Mucosa of rectum (tissue), 2 donors: ENCODE data around the gene ADAM15.

Experiments
- H3K27ac ChIP-seq, 2 donors: one replicate each; pipeline ENCODE4 v1.7.0; 2013; ENCODE audit warnings: inconsistent platforms in 2 of 2, low read depth in 2 of 2, low read length in 2 of 2
- H3K27me3 ChIP-seq, 2 donors: one replicate each; pipeline ENCODE4 v1.7.0; 2013; ENCODE audit warnings: low read length in 2 of 2; ENCODE audit not compliant: control insufficient read depth in 2 of 2, insufficient read depth in 2 of 2
- H3K36me3 ChIP-seq, 2 donors: one replicate each; pipeline ENCODE4 v1.7.0; 2013; ENCODE audit warnings: low read length in 2 of 2; ENCODE audit not compliant: control insufficient read depth in 2 of 2, insufficient read depth in 2 of 2
- H3K4me1 ChIP-seq, 2 donors: one replicate each; pipeline ENCODE4 v1.7.0; 2013; ENCODE audit warnings: low read length in 2 of 2, mild to moderate bottlenecking in 1 of 2; ENCODE audit not compliant: control insufficient read depth in 2 of 2, insufficient read depth in 2 of 2
- H3K4me3 ChIP-seq, 2 donors: one replicate each; pipeline ENCODE4 v1.7.0; 2013; ENCODE audit warnings: low read length in 2 of 2
- H3K9ac ChIP-seq, 2 donors: one replicate each; pipeline ENCODE4 v1.7.0; 2013; ENCODE audit warnings: low read length in 2 of 2, low read depth in 1 of 2, mild to moderate bottlenecking in 1 of 2
- H3K9me3 ChIP-seq, 2 donors: one replicate each; pipeline ENCODE4 v1.7.0; 2013; ENCODE audit warnings: low read length in 2 of 2; ENCODE audit not compliant: control insufficient read depth in 2 of 2
- donor health status: healthy.
- donor health status: Normal muscosa, but diverticular disease.

The ADAM15 gene

GRCh38 chr1:155017946-155018316, 33.2 kb upstream of the ADAM15 start:
- no peaks in the 10 kb centered on the region for H3K9me3 ChIP-seq
- H3K4me3 ChIP-seq: peak overlapping the region; percentile 36 to 59
- H3K36me3 ChIP-seq: peaks cover 32 to 41% of the 10 kb centered on the region in 2 donors
- H3K4me1 ChIP-seq: peaks cover 31 to 37% of the 10 kb centered on the region in 2 donors
- H3K27ac ChIP-seq: peak overlapping the region; percentile 92 to 93
- peak overlapping the region; percentile 52 to 74 for H3K9ac ChIP-seq
- no peaks in the 10 kb centered on the region for H3K27me3 ChIP-seq

DNA sequence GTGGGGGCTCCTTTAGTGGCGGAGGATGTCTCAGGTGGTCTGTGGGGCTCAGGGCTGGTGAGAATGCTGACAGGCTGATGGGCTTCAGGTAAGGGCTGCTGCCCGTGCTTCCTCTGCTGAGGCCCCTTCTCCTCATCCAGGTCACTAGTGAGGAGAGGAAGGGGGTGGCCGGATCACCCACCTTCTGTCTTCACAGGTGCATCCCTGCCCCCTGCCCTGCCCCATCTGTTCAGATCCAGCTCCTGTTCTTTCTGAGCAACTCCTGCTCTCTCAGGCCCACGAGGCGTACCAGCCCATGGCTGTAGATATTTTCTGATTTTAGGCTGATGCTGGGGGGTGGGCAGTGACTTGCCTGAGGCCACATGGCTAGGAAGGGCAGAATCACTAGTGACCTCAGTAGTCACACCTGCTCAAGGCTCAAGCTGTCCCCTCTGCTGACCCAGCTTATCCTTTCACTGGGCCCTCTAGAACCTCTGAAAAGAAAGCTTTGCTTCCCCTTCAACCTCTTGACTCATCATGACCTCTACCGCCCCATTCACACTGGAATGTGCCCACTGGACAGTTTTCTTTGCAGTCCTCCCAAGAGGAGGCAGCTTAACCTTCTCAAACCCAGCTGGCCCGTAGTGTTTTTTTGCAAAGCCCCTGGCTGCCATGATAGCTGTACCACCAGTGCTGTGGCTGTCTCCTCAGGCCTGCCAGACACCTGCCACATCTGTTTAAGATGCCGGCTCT, 32.3 kb upstream of the ADAM15 start:
- no peaks in the 10 kb centered on the region for H3K9me3 ChIP-seq
- H3K9ac ChIP-seq: peak overlapping the region in 1 of 2 donors; percentile 32
- no peak overlapping the region for H3K4me3 ChIP-seq
- H3K27ac ChIP-seq: no peak overlapping the region
- H3K4me1 ChIP-seq: peaks cover 24 to 32% of the 10 kb centered on the region in 2 donors
- H3K36me3 ChIP-seq: peaks cover 28 to 40% of the 10 kb centered on the region in 2 donors
- no peaks in the 10 kb centered on the region for H3K27me3 ChIP-seq

- no peak overlapping the region for H3K9ac ChIP-seq
- H3K4me3 ChIP-seq: no peak overlapping the region
- no peak overlapping the region for H3K27ac ChIP-seq
- no peaks in the 10 kb centered on the region for H3K9me3 ChIP-seq
- peaks cover 20 to 29% of the 10 kb centered on the region in 2 donors for H3K4me1 ChIP-seq
- H3K36me3 ChIP-seq: peaks cover 19 to 31% of the 10 kb centered on the region in 2 donors
- H3K27me3 ChIP-seq: no peaks in the 10 kb centered on the region
Observed at GRCh38 chr1:155019377-155020245, 31.5 kb upstream of the ADAM15 start.

DNA sequence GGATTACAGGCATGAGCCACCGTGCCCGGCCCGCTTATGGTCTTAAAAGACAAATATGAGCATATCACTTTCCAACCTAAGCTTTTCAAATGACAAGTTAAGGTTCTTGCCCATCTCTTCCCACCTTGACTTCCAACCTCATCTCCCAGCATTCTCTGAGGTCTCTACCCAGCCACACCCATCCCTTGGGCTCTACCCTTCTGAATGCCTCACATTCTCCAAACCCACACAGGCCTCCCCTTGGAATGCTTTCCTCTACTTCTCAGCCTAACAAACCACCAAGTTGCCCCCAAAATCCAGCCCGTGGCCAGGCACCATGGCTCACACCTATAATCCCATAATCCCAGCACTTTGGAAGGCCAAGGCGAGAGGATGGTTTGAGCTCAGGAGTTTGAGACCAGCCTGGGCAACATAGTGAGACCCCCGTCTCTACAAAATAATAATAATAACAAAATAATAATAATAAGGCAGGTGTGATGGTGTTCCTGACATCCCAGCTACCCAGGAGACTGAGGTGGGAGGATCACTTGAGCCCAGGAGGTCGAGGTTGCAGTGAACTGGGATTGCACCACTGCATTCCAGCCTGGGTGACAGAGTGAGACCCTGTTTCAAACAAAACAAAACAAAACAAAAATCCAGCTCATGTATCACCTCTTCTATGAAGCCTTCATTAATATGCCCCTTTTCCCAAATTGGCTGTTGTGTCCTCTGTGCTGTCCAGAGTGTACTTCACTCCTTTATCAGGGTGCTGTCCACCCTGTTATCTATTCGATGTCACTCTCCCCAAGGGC, 28.8 kb upstream of the ADAM15 start:
- H3K9me3 ChIP-seq: no peaks in the 10 kb centered on the region
- no peak overlapping the region for H3K27ac ChIP-seq
- H3K9ac ChIP-seq: no peak overlapping the region
- H3K27me3 ChIP-seq: no peaks in the 10 kb centered on the region
- peaks cover 0 to 11% of the 10 kb centered on the region in 2 donors for H3K36me3 ChIP-seq
- no peak overlapping the region for H3K4me3 ChIP-seq
- H3K4me1 ChIP-seq: peaks cover 7 to 11% of the 10 kb centered on the region in 2 donors

GRCh38 chr1:155022927-155023236, 28.2 kb upstream of the ADAM15 start:
- Histone ChIP-seq H3K4me3 (no peak overlapping the region), H3K27ac (no peak overlapping the region), H3K9me3 (no peaks in the 10 kb centered on the region), H3K27me3 (no peaks in the 10 kb centered on the region), H3K4me1 (peaks cover 3 to 6% of the 10 kb centered on the region in 2 donors), H3K36me3 (peaks cover 0 to 11% of the 10 kb centered on the region in 2 donors), H3K9ac (no peak overlapping the region)

GRCh38 chr1:155023627-155024026, 27.5 kb upstream of the ADAM15 start:
- H3K4me1 ChIP-seq: peaks cover 0 to 3% of the 10 kb centered on the region in 2 donors
- H3K9me3 ChIP-seq: no peaks in the 10 kb centered on the region
- no peak overlapping the region for H3K4me3 ChIP-seq
- peaks cover 0 to 8% of the 10 kb centered on the region in 2 donors for H3K36me3 ChIP-seq
- no peaks in the 10 kb centered on the region for H3K27me3 ChIP-seq
- H3K9ac ChIP-seq: no peak overlapping the region
- H3K27ac ChIP-seq: no peak overlapping the region

- Histone ChIP-seq H3K9ac (no peak overlapping the region), H3K4me1 (peaks cover 0 to 3% of the 10 kb centered on the region in 2 donors), H3K27me3 (no peaks in the 10 kb centered on the region), H3K36me3 (peaks cover 0 to 2% of the 10 kb centered on the region in 2 donors), H3K9me3 (no peaks in the 10 kb centered on the region), H3K27ac (no peak overlapping the region), H3K4me3 (no peak overlapping the region)
Observed at GRCh38 chr1:155024315-155024714, 26.8 kb upstream of the ADAM15 start.

DNA sequence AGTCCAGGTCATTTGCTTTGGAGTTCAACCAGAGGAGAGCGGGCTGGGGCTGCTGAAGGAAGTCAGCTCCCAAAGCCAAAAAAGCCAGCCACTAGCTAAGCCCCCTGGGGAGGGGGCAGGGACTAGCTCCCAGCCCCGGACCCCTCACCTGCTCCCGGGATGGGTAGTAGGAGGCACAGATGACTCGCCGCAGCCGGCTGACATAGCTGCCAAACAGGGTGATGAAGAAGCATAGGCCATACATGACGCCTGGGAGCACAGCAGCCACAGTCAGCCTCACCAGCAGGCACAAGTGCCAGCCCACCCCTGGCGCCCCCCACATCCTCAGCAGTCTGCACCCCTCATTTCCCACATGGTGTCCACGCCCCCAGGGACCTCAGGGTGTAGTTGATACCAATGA, 25.0 kb upstream of the ADAM15 start:
- Histone ChIP-seq H3K4me3 (no peak overlapping the region), H3K9ac (no peak overlapping the region), H3K36me3 (no peaks in the 10 kb centered on the region), H3K4me1 (peaks cover 0 to 3% of the 10 kb centered on the region in 2 donors), H3K9me3 (no peaks in the 10 kb centered on the region), H3K27ac (no peak overlapping the region), H3K27me3 (no peaks in the 10 kb centered on the region)

GRCh38 chr1:155026588-155026987, 24.5 kb upstream of the ADAM15 start:
- Histone ChIP-seq H3K9me3 (no peaks in the 10 kb centered on the region), H3K4me3 (no peak overlapping the region), H3K9ac (no peak overlapping the region), H3K4me1 (peaks cover 0 to 3% of the 10 kb centered on the region in 2 donors), H3K36me3 (no peaks in the 10 kb centered on the region), H3K27ac (no peak overlapping the region), H3K27me3 (no peaks in the 10 kb centered on the region)
